ENCODE data around the gene CD4. TPM values are rescaled to one million over a fixed set of nuclear protein-coding genes. Genes with fewer than 3 reads are reported as not detected.

The CD4 gene
- polyA plus RNA-seq, 1 of the 3 experiments (the other 2 are of a cell fraction), result 0.02 TPM

GRCh38 chr12:6769666-6770065 lies 19.7 kb upstream of the CD4 start:
- Histone ChIP-seq H3K9me2 (no peaks in the 10 kb centered on the region), H3K9me3 (no peaks in the 10 kb centered on the region), H3K4me3 (ENCODE audit: low read depth in 2 of 2, low read length in 1 of 2) (no peak overlapping the region), H3K9ac (no peak overlapping the region), H2AFZ (ENCODE audit: low read depth) (no peak overlapping the region), H3K79me2 (ENCODE audit: insufficient read depth) (peaks cover 40% of the 10 kb centered on the region), H3F3A (replicated peaks; ENCODE audit: insufficient read depth) (peaks cover 21% of the 10 kb centered on the region), H4K20me1 (ENCODE audit: insufficient read depth) (peaks cover 40% of the 10 kb centered on the region), H3K36me3 (replicated peaks in 1 of 2; ENCODE audit: control insufficient read depth in 1 of 2, insufficient read depth in 2 of 2, low read length in 1 of 2) (peaks cover 17 to 20% of the 10 kb centered on the region in 2 experiments), H3K27me3 (ENCODE audit: insufficient read depth) (no peaks in the 10 kb centered on the region), H3K27ac (ENCODE audit: low read depth in 2 of 2, low read length in 1 of 2) (no peak overlapping the region; a peak in 2 of 4 replicates), H3K4me2 (peak overlapping the region; percentile 96), H3K4me1 (ENCODE audit: control insufficient read depth in 1 of 2, insufficient read depth in 2 of 2, low read depth in 1 of 2, low read length in 1 of 2) (peaks cover 21 to 42% of the 10 kb centered on the region in 2 experiments; a peak in 3 of 4 replicates)
- no peak for TF ChIP-seq REST (IDR thresholded peaks at IDR 0.05; ENCODE audit: low read depth, low read length)
- TF ChIP-seq FOSL2 (IDR thresholded peaks at IDR 0.05; ENCODE audit: borderline replicate concordance, low read depth), result no peak
- TF ChIP-seq RFX5 (IDR thresholded peaks at IDR 0.05; ENCODE audit: low read length), result no peak
- TF ChIP-seq TCF12 (IDR thresholded peaks at IDR 0.05), result no peak
- TF ChIP-seq ZBTB33 (IDR thresholded peaks at IDR 0.05; ENCODE audit: borderline replicate concordance, low read depth), result no peak
- TF ChIP-seq TEAD4 (IDR thresholded peaks at IDR 0.05; ENCODE audit: borderline replicate concordance, insufficient read depth), result no peak
- no peak for TF ChIP-seq USF1 (IDR thresholded peaks at IDR 0.05; ENCODE audit: borderline replicate concordance, low read depth)
- no peak for TF ChIP-seq RAD21 (IDR thresholded peaks at IDR 0.05; ENCODE audit: low read length)
- TF ChIP-seq ELF1 (IDR thresholded peaks at IDR 0.05), result no peak
- no peak for TF ChIP-seq NRF1 (IDR thresholded peaks at IDR 0.05; ENCODE audit: low read depth, low read length)
- TF ChIP-seq RCOR1 (IDR thresholded peaks at IDR 0.05; ENCODE audit: low read length), result no peak
- TF ChIP-seq CHD2 (IDR thresholded peaks at IDR 0.05; ENCODE audit: low read length, partially characterized antibody), result no peak
- no peak for TF ChIP-seq FOXJ3 (CRISPR knock-in tag; IDR thresholded peaks at IDR 0.05)
- no peak for TF ChIP-seq PBX3 (IDR thresholded peaks at IDR 0.05)
- TF ChIP-seq SMC3 (IDR thresholded peaks at IDR 0.05; ENCODE audit: low read depth, low read length), result no peak
- TF ChIP-seq GATA2 (CRISPR knock-in tag; IDR thresholded peaks at IDR 0.05), result no peak
- no peak for TF ChIP-seq POLR2AphosphoS5 (IDR thresholded peaks at IDR 0.05; ENCODE audit: low read depth, low read length)
- no peak for TF ChIP-seq SIN3A (IDR thresholded peaks at IDR 0.05; ENCODE audit: borderline replicate concordance, low read depth, low read length)
- no peak for TF ChIP-seq EP300 (IDR thresholded peaks at IDR 0.05; ENCODE audit: borderline replicate concordance in 1 of 2, low read depth in 1 of 2, low read length in 1 of 2)
- CTCF ChIA-PET, result interaction anchor here (0.9 to 15.2 kb wide), 8 partner anchors 8 to 59 kb away, joined by 3 to 343 read pairs (median 4); partner anchors contain the start of genes MLF2 and P3H3
- DNase-seq, result no peak
- 85% methylated on average over 4 of the region's 4 CpGs for WGBS (ENCODE audit: low lambda C conversion rate)
- POLR2A ChIA-PET, result interaction anchor here (0.6 to 4.8 kb wide), 4 partner anchors 8 to 156 kb away, joined by 3 to 89 read pairs (median 18); partner anchors contain the start of genes MLF2 and ZNF384
